G401 (cell line): Measurements from ENCODE around the gene HPX. TPM values are rescaled to one million over a fixed set of nuclear protein-coding genes. Genes with fewer than 3 reads are reported as not detected.

Experiments
- DNase-seq: peaks from one replicate; pipeline ENCODE4 v3.0.0-alpha.2; 2015; ENCODE audit warnings: low spot score
- in situ Hi-C: cut with HindIII; loops from 2 replicates; pipeline ENCODE4 v1.10.0; 2016; ENCODE audit warnings: low sequenced_read_pairs, mixed read lengths
- total RNA-seq: library from RNA; depleted of rRNA; stranded (reverse); fragments of >200 nt; shearing (Covaris generic); gene quantifications from 2 replicates; pipeline ENCODE4 v1.2.3, GENCODE V29; 2014; rRNA removed

The HPX gene
- total RNA-seq = not detected in 2 replicates

GRCh38 chr11:6440906-6441358 is at the start of gene HPX:
HPX (minus strand) TSS chr11:6440987; CDS start chr11:6440963, 24 bp downstream.
- DNase-seq = no peak
- in situ Hi-C loops = loop anchor here (5.0 kb wide), 1 partner anchor 39 kb away; no protein-coding TSS in a partner anchor

GRCh38 chr11:6489306-6489705 is 48.5 kb upstream of the HPX start:
- no peak for DNase-seq
- in situ Hi-C loops = no loop called here

GRCh38 chr11:6488821-6489220 is 48.0 kb upstream of the HPX start:
- in situ Hi-C loops = no loop called here
- DNase-seq = no peak

DNA sequence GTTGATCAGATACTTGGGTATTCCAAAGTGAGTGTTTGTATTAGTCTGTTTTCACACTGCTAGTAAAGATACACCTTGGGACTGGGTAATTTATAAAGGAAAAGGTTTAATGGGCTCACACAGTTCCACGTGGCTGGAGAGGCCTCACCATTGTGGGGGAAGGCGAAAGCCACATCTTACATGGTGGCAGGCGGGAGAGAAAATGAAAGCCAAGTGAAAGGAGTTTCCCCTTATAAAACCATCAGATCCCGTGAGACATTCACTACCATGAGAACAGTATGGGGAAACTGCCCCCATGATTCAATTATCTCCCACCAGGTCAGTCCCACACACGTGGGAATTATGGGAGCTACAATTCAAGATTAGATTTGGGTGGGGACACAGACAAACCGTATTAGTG is 47.6 kb upstream of the HPX start:
- no peak for DNase-seq
- in situ Hi-C loops = no loop called here

- DNase-seq = no peak
- in situ Hi-C loops = no loop called here
Measured at GRCh38 chr11:6486938-6487337, 46.2 kb upstream of the HPX start.

DNA sequence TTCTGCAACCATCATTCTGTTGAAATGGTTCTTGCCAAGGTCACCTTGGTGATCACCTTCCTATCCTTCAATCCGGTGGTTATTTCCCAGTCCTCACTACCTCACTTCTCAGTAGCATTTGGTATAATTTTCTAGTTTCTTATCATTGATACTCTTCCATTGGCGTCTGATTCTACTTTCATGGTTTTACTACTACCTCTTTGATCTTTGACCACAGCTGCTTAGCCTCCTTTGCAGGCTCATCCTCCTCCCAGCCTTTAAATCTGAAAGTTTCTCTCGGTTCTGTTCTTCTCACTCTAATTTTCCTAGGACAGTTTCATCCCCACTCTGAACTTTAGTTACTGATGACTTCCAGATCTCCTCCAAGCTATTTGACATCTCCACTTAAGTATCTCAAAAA is 45.5 kb upstream of the HPX start:
- no peak for DNase-seq
- in situ Hi-C loops = no loop called here

DNA sequence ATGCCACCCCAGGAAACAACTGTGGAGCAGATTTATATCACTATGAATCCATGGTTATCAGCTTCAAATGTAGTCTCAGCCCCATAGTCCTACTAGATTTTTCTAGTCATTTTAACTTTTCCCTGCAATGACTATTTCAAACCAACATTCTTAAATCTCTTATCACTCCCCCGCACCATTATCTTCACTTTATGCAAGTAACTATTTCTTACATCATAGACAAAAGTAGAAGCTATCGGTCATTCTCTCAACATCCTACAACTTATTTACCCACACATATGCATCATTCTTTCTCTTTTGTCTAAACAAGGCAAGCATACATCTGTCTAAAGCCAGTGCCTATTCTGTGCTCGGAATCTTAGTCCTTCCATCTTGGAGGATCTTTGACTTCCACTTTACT is 44.9 kb upstream of the HPX start:
- DNase-seq = no peak
- in situ Hi-C loops = no loop called here

- DNase-seq = no peak
- in situ Hi-C loops = no loop called here
Measured at GRCh38 chr11:6483015-6483414, 42.2 kb upstream of the HPX start.

GRCh38 chr11:6482441-6482840 is 41.7 kb upstream of the HPX start:
- no peak for DNase-seq
- in situ Hi-C loops = no loop called here

DNA sequence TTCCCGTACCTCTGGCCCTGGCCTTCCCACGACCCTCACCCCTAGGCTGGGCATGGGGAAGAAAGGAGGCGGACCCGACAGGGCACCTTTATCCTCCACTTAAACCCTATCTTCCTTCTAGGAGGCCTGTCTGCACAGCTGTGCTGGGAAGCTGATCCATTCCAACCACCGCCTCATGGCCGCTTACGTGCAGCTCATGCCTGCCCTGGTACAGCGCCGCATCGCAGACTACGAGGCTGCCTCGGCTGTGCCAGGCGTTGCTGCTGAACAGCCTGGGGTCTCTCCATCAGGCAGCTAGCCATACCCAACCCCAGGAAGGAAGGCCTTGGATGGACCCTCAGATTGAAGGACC is 41.1 kb upstream of the HPX start:
- in situ Hi-C loops = no loop called here
- no peak for DNase-seq

DNA sequence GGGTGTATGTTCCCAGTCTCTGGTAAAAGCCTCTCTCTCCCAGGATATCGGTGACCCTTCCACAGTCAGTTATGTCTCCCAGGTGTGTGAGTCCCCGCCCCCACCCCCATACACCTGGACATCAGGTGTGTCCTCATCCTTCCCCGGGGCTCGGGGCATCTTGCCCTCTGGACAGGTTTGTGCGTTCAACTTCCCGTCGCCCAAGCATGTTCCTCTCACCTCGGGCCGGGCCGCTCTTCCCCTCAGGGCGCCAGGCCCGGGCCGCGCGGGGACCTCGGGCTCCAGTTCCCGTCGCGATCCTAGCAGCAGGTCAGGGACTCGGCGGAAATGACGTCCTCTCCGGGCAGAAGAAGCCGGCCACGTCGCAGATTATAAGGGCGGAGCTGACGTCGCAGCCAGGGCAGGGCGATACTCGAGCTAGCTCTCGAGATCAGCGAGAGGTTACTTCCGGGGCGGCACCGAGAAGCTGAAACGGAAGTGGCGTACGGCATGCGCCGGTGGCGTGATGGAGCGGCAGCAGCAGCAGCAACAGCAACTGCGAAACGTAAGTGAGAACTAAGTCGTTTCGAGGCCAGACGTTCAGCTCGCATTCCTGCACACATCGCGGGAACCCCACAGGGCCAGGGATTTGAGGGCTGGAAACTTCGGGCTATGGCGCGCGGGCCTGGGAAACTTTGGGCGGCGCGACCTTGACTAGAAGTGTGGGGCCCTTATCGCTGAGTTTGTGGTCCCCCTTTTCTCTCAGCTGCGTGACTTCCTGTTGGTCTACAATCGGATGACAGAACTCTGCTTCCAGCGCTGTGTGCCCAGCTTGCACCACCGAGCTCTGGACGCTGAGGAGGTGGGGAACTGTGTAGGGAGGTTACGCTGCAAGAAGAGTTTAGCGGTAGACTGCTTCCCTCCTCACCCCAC is 40.5 kb upstream of the HPX start, which contains the start of the genes ARFIP2 and TIMM10B:
Gene ARFIP2, minus strand, starts transcription at position 320 of the 912 bp plus-strand sequence. CDS start 910 bp downstream, outside the sequence.
Gene TIMM10B, plus strand, starts transcription at position 490 of the 912 bp plus-strand sequence. Its CDS starts 16 bp downstream, at position 506.
- DNase-seq = peak; percentile 100
- in situ Hi-C loops = no loop called here

GRCh38 chr11:6480299-6480914 is 39.6 kb upstream of the HPX start:
- in situ Hi-C loops = no loop called here
- no peak for DNase-seq

GRCh38 chr11:6476571-6476970 is 35.8 kb upstream of the HPX start:
- in situ Hi-C loops = no loop called here
- no peak for DNase-seq

GRCh38 chr11:6475936-6476335 is 35.1 kb upstream of the HPX start:
- in situ Hi-C loops = no loop called here
- no peak for DNase-seq

DNA sequence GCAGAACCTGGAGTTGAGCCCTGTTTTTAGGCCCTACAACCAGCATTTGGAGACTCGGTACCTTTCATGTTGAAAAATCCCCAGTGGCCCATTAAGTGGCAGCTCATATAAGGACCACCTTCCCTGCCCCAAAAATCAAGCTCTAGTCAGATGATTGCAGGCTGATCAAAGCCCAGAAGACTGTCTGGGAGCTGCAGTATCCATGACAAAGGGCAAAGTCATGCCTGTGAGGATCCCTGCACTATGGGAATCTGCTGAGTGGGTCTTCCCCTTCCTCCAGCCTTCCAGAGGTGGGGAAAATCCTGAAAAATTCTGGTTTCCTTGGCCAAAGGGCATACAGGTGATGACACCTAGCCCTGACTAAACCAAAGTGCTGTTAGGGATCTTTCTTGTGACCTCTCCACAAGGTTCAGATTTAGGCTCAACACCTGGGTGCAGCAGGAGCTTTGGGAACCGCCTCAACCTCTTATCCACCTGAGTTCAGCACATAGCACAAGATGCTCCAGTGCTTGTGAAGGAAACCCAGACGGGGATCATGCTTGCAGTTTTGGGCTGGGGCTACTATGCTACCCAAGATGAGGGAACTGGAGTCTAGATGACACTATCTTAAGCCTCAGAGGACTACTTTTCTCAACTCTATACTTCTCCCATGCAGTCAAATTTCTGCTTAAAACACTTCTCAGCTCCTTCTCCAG is 34.2 kb upstream of the HPX start:
- in situ Hi-C loops = no loop called here
- no peak for DNase-seq

DNA sequence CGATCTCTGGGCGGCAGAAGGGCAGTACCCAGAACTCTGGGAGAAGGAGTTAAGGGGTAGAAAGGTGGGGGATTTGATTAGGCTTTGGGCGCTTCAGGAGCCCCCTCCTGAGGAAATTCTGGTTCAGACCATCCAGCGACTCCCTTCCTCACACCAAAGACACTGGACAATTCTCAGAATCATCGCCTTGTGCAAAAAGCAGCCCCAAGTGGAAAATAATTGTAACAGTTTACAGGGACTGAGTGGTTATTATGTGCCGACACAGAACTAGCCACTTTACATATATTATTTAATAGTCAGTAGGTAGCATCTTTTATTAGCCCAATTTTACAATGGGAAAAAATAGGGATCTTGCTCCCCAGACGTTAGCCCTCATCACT is 33.6 kb upstream of the HPX start:
- no peak for DNase-seq
- in situ Hi-C loops = no loop called here

GRCh38 chr11:6473451-6474412 is 32.9 kb upstream of the HPX start, which contains the start of gene TRIM3:
TRIM3 (minus strand) TSS chr11:6473941; CDS start chr11:6465695, 8,246 bp downstream.
- peak; percentile 90 for DNase-seq
- in situ Hi-C loops = no loop called here

DNA sequence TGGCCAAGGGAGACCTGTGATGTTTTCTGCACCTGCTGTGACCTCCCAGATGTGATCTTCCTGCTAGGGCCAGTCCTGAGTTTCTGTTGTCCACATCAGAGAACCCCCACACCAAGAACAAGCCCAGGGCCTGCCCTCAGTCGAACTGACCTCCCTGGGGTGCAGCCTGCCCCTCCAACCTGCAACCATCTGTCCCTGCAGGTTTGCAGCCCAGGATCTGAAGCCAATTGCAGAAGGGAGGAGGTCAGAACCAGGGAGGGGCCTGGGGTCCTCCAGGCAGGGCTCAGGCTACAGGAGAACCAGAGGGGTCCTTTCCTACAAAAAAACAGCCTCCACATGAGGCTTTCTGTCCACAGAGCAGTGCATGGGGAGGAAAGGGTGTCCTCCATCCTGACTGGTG is 32.1 kb upstream of the HPX start:
- in situ Hi-C loops = no loop called here
- peak; percentile 74 for DNase-seq

- in situ Hi-C loops = no loop called here
- DNase-seq = no peak
Measured at GRCh38 chr11:6469599-6469998, 28.8 kb upstream of the HPX start.
